DMS79 (cell line): ENCODE measurements around the gene PDF.

Experiments used
- DNase-seq: peaks from one replicate; lab custom pipeline; 2025; lab: John Stamatoyannopoulos, UW

PDF gene

GRCh38 chr16:69339289-69340094, 9.1 kb upstream of the PDF start, which contains the start of the genes COG8 and NIP7:
COG8 (minus strand) TSS chr16:69339564; CDS start chr16:69339552, 12 bp downstream.
NIP7 (plus strand) TSS chr16:69339772; CDS start chr16:69339830, 58 bp downstream.
- peak; percentile 87 for DNase-seq

- no peak for DNase-seq
These were observed 8.3 kb upstream of the PDF start for GRCh38 chr16:69338557-69339288.

GRCh38 chr16:69334696-69335095, 4.3 kb upstream of the PDF start:
- DNase-seq, result no peak

- DNase-seq, result no peak
These were observed 761 bp downstream of the PDF start for GRCh38 chr16:69329369-69330285.

GRCh38 chr16:69328854-69329316, 1.5 kb downstream of the PDF start:
- no peak for DNase-seq

- no peak for DNase-seq
These were observed 2.6 kb downstream of the PDF start for GRCh38 chr16:69327585-69328310.

- no peak for DNase-seq
These were observed 4.1 kb downstream of the PDF start for GRCh38 chr16:69326172-69326873.

GRCh38 chr16:69325784-69326171, 4.6 kb downstream of the PDF start:
- DNase-seq, result no peak

GRCh38 chr16:69324585-69325253, 5.7 kb downstream of the PDF start:
- DNase-seq, result no peak

- DNase-seq, result no peak
These were observed 6.3 kb downstream of the PDF start for GRCh38 chr16:69324013-69324531.

- DNase-seq, result no peak
These were observed 7.0 kb downstream of the PDF start for GRCh38 chr16:69323415-69323814.

- no peak for DNase-seq
These were observed 8.0 kb downstream of the PDF start for GRCh38 chr16:69322343-69322742.

- no peak for DNase-seq
These were observed 9.3 kb downstream of the PDF start for GRCh38 chr16:69321080-69321479.

- no peak for DNase-seq
These were observed 9.7 kb downstream of the PDF start for GRCh38 chr16:69320740-69321073.

- DNase-seq, result no peak
These were observed 10.3 kb downstream of the PDF start for GRCh38 chr16:69319826-69320739.

- DNase-seq, result no peak
These were observed 11.0 kb downstream of the PDF start for GRCh38 chr16:69319381-69319780.

- DNase-seq, result no peak
These were observed 11.5 kb downstream of the PDF start for GRCh38 chr16:69318911-69319289.

GRCh38 chr16:69318177-69318910, 12.0 kb downstream of the PDF start:
- DNase-seq, result no peak
